HepG2 (cell line): ENCODE results near the gene RNASE13.

ENCODE experiments used
- CTCF ChIP-seq: sonication (generic); formaldehyde crosslinking; IDR thresholded peaks from 2 replicates; pipeline ENCODE4 v1.5.0; 2020; ENCODE audit warnings: mild to moderate bottlenecking, missing genetic modification reagents, moderate library complexity
- ETS1 ChIP-seq: sonication (generic); formaldehyde crosslinking; IDR thresholded peaks from 2 replicates; pipeline ENCODE4 v1.4.0; 2020; ENCODE audit warnings: missing genetic modification reagents
- EZH2 ChIP-seq: conservative IDR thresholded peaks from 2 replicates; pipeline ENCODE4 v1.6.1; 2012; ENCODE audit warnings: mild to moderate bottlenecking, low read depth, low read length, moderate library complexity
- FOSL1 ChIP-seq: sonication (generic); formaldehyde crosslinking; IDR thresholded peaks from 2 replicates; pipeline ENCODE4 v1.9.0; 2021; ENCODE audit warnings: missing genetic modification reagents, borderline replicate concordance
- IRF2 ChIP-seq: IDR thresholded peaks from 2 replicates; pipeline ENCODE4 v1.6.1; 2018; ENCODE audit warnings: missing genetic modification reagents, missing compliant biosample characterization
- REST ChIP-seq, 2 experiments: IDR thresholded peaks; 2 replicates each; pipeline ENCODE4 v1.6.1; 2011 to 2012; ENCODE audit warnings: low read length in 2 of 2, borderline replicate concordance in 1 of 2, low read depth in 1 of 2, mild to moderate bottlenecking in 1 of 2, moderate library complexity in 1 of 2
- USF2 ChIP-seq, 2 experiments: sonication (generic) in 1 of 2; formaldehyde crosslinking in 1 of 2; IDR thresholded peaks; 2 replicates each; pipeline versions ENCODE4 v1.5.1 to v1.6.1; 2011 to 2020; ENCODE audit warnings: borderline replicate concordance in 1 of 2, low read depth in 1 of 2, low read length in 1 of 2, mild to moderate bottlenecking in 1 of 2, missing genetic modification reagents in 1 of 2, moderate library complexity in 1 of 2
- ZBTB43 ChIP-seq: sonication (generic); formaldehyde crosslinking; conservative IDR thresholded peaks from 2 replicates; pipeline ENCODE4 v1.4.0; 2020; ENCODE audit warnings: missing genetic modification reagents
- ZBTB8A ChIP-seq: sonication (generic); formaldehyde crosslinking; IDR thresholded peaks from 2 replicates; pipeline ENCODE4 v1.4.0; 2020; ENCODE audit warnings: mild to moderate bottlenecking, low read depth, missing genetic modification reagents, borderline replicate concordance
- ZHX1 ChIP-seq: sonication (generic); formaldehyde crosslinking; IDR thresholded peaks from 2 replicates; pipeline ENCODE4 v1.8.1; 2022; ENCODE audit warnings: low read depth, mild to moderate bottlenecking, missing genetic modification reagents
- ZNF329 ChIP-seq: sonication (generic); formaldehyde crosslinking; IDR thresholded peaks from 2 replicates; pipeline ENCODE4 v1.9.0; 2021; ENCODE audit warnings: low read depth, mild to moderate bottlenecking, missing genetic modification reagents
- ZNF766 ChIP-seq: sonication (generic); formaldehyde crosslinking; IDR thresholded peaks from 2 replicates; pipeline ENCODE4 v1.5.0; 2020; ENCODE audit warnings: missing genetic modification reagents, borderline replicate concordance

- no peak; the same call in 1 of the 2 replicates for TF ChIP-seq ETS1 (CRISPR knock-in tag)
- TF ChIP-seq ZHX1 (CRISPR knock-in tag) = no peak
- no peak for TF ChIP-seq ZBTB8A (CRISPR knock-in tag)
- no peak for TF ChIP-seq FOSL1
- peak; percentile 79 for TF ChIP-seq CTCF (CRISPR knock-in tag)
- TF ChIP-seq USF2 (IDR thresholded peaks at IDR 0.05; ENCODE audit: low read depth, low read length) = no peak
- no peak for TF ChIP-seq USF2 (CRISPR knock-in tag; IDR thresholded peaks at IDR 0.05; ENCODE audit: borderline replicate concordance)
- TF ChIP-seq ZBTB43 (CRISPR knock-in tag) = peak; percentile 50
- no peak for TF ChIP-seq IRF2 (CRISPR knock-in tag)
- TF ChIP-seq REST (IDR thresholded peaks at IDR 0.05; ENCODE audit: borderline replicate concordance in 1 of 2, low read depth in 1 of 2, low read length in 2 of 2) = 0 out of 4 replicates have a peak, but pooled peaks of 1 of the 2 experiments have one; percentile 14
- peak; percentile 66; the same call in 1 of the 2 replicates for TF ChIP-seq ZNF766
- no peak for TF ChIP-seq EZH2
- no peak for TF ChIP-seq ZNF329 (CRISPR knock-in tag)
Observed at GRCh38 chr14:20989787-20990600, 44.6 kb downstream of the RNASE13 start, which contains the start of gene METTL17.
